SK-N-SH treated with all-trans-retinoic acid at 6 μM for 48 hours (cell line): ENCODE results near the gene AUTS2.

Experiments
- ATAC-seq: fragments of 200-7000 bp; cut with Tn5 transposase; 3 replicates; pipeline ENCODE4 v1.9.1; 2020; ENCODE audit warnings: mild to moderate bottlenecking, moderate library complexity
- BACH2 ChIP-seq: fragments of 250-450 bp; sonication (Bioruptor Pico); IDR thresholded peaks from 2 replicates; pipeline ENCODE4 v1.9.0; 2021; ENCODE audit warnings: mild to moderate bottlenecking, borderline replicate concordance
- CSDC2 ChIP-seq: fragments of 250-450 bp; sonication (Bioruptor Pico); IDR thresholded peaks from 2 replicates; pipeline ENCODE4 v1.5.0; 2020; ENCODE audit warnings: mild to moderate bottlenecking, moderate library complexity
- CSRNP3 ChIP-seq: fragments of 250-450 bp; sonication (Bioruptor Pico); IDR thresholded peaks from 2 replicates; pipeline ENCODE4 v1.5.1; 2021; ENCODE audit warnings: mild to moderate bottlenecking, moderate library complexity
- ESRRG ChIP-seq: fragments of 250-450 bp; sonication (Bioruptor Pico); IDR thresholded peaks from 2 replicates; pipeline ENCODE4 v1.6.1; 2021; ENCODE audit warnings: mild to moderate bottlenecking
- GLIS3 ChIP-seq: fragments of 250-450 bp; sonication (Bioruptor Pico); IDR thresholded peaks from 2 replicates; pipeline ENCODE4 v1.5.0; 2020; ENCODE audit warnings: mild to moderate bottlenecking, moderate library complexity
- ISL1 ChIP-seq: fragments of 250-450 bp; sonication (Bioruptor Pico); IDR thresholded peaks from 2 replicates; pipeline ENCODE4 v2.1.2; 2022; ENCODE audit warnings: mild to moderate bottlenecking, moderate library complexity
- OSR1 ChIP-seq: fragments of 250-450 bp; sonication (Bioruptor Pico); IDR thresholded peaks from 2 replicates; pipeline ENCODE4 v1.8.0; 2022; ENCODE audit warnings: moderate library complexity, mild to moderate bottlenecking, inconsistent platforms
- PATZ1 ChIP-seq: fragments of 250-450 bp; sonication (Bioruptor Pico); IDR thresholded peaks from 2 replicates; pipeline ENCODE4 v1.8.0; 2020; ENCODE audit warnings: mild to moderate bottlenecking, moderate library complexity, borderline replicate concordance
- PPARA ChIP-seq: fragments of 250-450 bp; sonication (Bioruptor Pico); IDR thresholded peaks from 2 replicates; pipeline ENCODE4 v1.5.0; 2020; ENCODE audit warnings: mild to moderate bottlenecking, borderline replicate concordance
- RARB ChIP-seq: fragments of 250-450 bp; sonication (Bioruptor Pico); IDR thresholded peaks from 2 replicates; pipeline ENCODE4 v1.8.0; 2021; ENCODE audit warnings: mild to moderate bottlenecking, moderate library complexity
- SNAI2 ChIP-seq: fragments of 250-450 bp; sonication (Bioruptor Pico); IDR thresholded peaks from 2 replicates; pipeline ENCODE4 v1.5.0; 2020; ENCODE audit warnings: mild to moderate bottlenecking, moderate library complexity
- TCF4 ChIP-seq: fragments of 250-450 bp; sonication (Bioruptor Pico); IDR thresholded peaks from 2 replicates; pipeline ENCODE4 v1.8.0; 2021; ENCODE audit warnings: mild to moderate bottlenecking, moderate library complexity, borderline replicate concordance
- TOX ChIP-seq: fragments of 250-450 bp; sonication (Bioruptor Pico); IDR thresholded peaks from 2 replicates; pipeline ENCODE4 v1.8.0; 2021; ENCODE audit warnings: mild to moderate bottlenecking, moderate library complexity, borderline replicate concordance
- ZC3H10 ChIP-seq: fragments of 250-450 bp; sonication (Bioruptor Pico); IDR thresholded peaks from 2 replicates; pipeline ENCODE4 v1.5.1; 2021; ENCODE audit warnings: mild to moderate bottlenecking, moderate library complexity
- ZFP3 ChIP-seq: fragments of 250-450 bp; sonication (Bioruptor Pico); IDR thresholded peaks from 2 replicates; pipeline ENCODE4 v1.5.0; 2020; ENCODE audit warnings: mild to moderate bottlenecking, moderate library complexity
- ZFP30 ChIP-seq: fragments of 450-650 bp; formaldehyde crosslinking; IDR thresholded peaks from 2 replicates; pipeline ENCODE4 v1.5.0; 2022; ENCODE audit warnings: mild to moderate bottlenecking, moderate library complexity
- ZNF70 ChIP-seq: fragments of 450-650 bp; formaldehyde crosslinking; IDR thresholded peaks from 2 replicates; pipeline ENCODE4 v1.5.0; 2020; ENCODE audit warnings: mild to moderate bottlenecking, moderate library complexity
- ZNF8 ChIP-seq: fragments of 450-650 bp; formaldehyde crosslinking; IDR thresholded peaks from 2 replicates; pipeline ENCODE4 v1.5.0; 2020; ENCODE audit warnings: mild to moderate bottlenecking, moderate library complexity
- TF ChIP-seq, protein P1 (sequence below): fragments of 250-450 bp; sonication (Bioruptor Pico); IDR thresholded peaks from 2 replicates; pipeline ENCODE4 v1.5.1; 2020; ENCODE audit warnings: low read depth, mild to moderate bottlenecking, moderate library complexity

AUTS2 gene

DNA sequence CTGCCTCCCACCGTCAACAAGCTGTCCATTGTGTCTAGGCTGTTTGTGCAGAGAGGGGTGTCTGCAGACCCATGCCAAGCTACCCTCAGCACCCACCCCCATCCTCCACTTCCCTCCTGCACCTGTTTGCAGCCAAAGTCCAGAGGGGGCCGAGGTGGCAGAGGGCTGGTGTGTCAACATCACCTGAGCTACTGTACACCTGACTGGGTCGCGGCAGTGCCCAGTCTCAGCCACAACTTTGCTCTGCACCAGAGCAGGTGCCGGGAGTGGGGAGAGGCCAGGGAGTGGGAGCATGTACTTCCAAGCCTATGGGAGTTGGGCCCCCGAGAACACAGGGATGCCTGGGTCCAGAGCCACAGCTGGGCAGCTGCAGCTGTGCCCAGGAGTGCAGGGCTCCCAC, 93.1 kb downstream of the AUTS2 start:
- no peak for ATAC-seq
- no peak for TF ChIP-seq GLIS3 (CRISPR knock-in tag)

DNA sequence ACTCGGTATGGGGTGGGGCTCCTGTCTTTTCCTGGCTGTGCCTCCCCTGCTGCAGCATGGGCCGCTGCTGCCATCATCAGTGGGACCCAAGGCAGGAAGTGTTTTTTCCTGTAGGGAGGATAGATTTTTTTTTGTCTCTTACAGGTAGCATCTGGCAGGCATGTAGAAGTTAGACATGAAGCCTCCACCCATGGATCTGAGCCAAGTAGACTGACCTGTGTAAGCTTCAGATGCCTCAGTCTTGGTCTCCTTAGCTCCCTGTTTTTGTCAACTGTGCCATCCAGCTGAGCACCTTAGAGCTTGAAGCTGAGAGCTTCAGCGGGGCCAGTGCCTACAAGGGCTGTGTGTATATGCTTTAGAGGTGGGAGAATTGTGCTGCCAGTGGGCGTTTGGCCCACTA, 93.5 kb downstream of the AUTS2 start:
- no peak for ATAC-seq

DNA sequence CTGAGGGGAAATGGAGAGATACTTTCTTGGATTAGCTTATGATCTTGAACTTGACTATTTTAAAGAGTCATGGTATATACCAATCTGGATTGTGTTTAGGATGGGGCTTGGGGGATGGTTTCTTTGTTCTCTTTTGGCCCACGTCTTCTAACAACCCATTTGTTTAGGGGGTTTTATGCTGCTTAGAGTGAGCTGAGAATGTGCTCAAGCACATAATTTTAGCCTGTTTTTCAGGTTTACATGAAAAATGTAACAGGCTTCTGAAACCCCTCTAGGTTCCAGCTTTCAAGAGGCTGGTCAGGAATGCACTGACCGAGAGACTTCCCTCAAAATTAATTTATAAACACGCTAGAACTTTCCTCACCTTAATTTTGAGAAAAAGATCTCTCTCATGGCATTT, 94.3 kb downstream of the AUTS2 start:
- no peak for TF ChIP-seq RARB
- no peak for TF ChIP-seq CSRNP3 (CRISPR knock-in tag)
- TF ChIP-seq SNAI2 (CRISPR knock-in tag): no peak
- TF ChIP-seq PPARA (CRISPR knock-in tag): no peak
- TF ChIP-seq GLIS3 (CRISPR knock-in tag): no peak
- TF ChIP-seq PATZ1 (CRISPR knock-in tag): no peak
- no peak for TF ChIP-seq ISL1
- no peak for TF ChIP-seq ESRRG (CRISPR knock-in tag)
- TF ChIP-seq ZNF70 (CRISPR knock-in tag): no peak
- TF ChIP-seq ZC3H10 (CRISPR knock-in tag): no peak
- TF ChIP-seq CSDC2: no peak
- TF ChIP-seq ZFP3: no peak
- TF ChIP-seq, all 23 proteins: peak for 0
- ATAC-seq: no peak

More for the DNA sequence above, 93.5 kb downstream of the AUTS2 start:
- TF ChIP-seq CSDC2: no peak
- TF ChIP-seq SNAI2 (CRISPR knock-in tag): no peak
- TF ChIP-seq ISL1: no peak
- no peak for TF ChIP-seq TOX (CRISPR knock-in tag)
- TF ChIP-seq ZFP30 (CRISPR knock-in tag): no peak
- no peak for TF ChIP-seq PATZ1 (CRISPR knock-in tag)
- TF ChIP-seq ESRRG (CRISPR knock-in tag): no peak
- TF ChIP-seq, protein P1, sequence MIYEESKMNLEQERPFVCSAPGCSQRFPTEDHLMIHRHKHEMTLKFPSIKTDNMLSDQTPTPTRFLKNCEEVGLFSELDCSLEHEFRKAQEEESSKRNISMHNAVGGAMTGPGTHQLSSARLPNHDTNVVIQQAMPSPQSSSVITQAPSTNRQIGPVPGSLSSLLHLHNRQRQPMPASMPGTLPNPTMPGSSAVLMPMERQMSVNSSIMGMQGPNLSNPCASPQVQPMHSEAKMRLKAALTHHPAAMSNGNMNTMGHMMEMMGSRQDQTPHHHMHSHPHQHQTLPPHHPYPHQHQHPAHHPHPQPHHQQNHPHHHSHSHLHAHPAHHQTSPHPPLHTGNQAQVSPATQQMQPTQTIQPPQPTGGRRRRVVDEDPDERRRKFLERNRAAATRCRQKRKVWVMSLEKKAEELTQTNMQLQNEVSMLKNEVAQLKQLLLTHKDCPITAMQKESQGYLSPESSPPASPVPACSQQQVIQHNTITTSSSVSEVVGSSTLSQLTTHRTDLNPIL: no peak
- TF ChIP-seq OSR1 (CRISPR knock-in tag): no peak

DNA sequence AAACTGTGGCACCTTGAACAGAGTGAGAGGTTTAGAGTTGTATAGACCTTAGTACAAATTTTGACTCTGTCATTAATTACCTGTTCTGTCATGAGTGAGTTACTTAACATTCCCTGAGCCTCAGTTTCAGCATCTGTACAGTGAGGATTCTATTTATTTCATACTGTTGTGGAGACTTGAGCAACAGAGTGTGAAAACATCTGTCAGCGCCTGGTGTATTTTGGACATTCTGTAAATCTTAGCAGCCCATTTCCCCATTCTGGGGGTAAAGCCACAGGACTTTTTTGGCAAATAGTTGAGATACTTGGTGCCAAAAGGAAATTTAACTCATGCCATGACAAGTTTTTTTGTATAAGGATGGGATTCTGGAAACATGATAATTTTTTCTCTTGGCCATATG, 94.8 kb downstream of the AUTS2 start:
- TF ChIP-seq GLIS3 (CRISPR knock-in tag) (no peak), ZC3H10 (CRISPR knock-in tag) (no peak), ZNF8 (CRISPR knock-in tag) (no peak), BACH2 (CRISPR knock-in tag) (no peak), TCF4 (no peak), ISL1 (no peak), PATZ1 (CRISPR knock-in tag) (no peak)
- ATAC-seq: no peak

DNA sequence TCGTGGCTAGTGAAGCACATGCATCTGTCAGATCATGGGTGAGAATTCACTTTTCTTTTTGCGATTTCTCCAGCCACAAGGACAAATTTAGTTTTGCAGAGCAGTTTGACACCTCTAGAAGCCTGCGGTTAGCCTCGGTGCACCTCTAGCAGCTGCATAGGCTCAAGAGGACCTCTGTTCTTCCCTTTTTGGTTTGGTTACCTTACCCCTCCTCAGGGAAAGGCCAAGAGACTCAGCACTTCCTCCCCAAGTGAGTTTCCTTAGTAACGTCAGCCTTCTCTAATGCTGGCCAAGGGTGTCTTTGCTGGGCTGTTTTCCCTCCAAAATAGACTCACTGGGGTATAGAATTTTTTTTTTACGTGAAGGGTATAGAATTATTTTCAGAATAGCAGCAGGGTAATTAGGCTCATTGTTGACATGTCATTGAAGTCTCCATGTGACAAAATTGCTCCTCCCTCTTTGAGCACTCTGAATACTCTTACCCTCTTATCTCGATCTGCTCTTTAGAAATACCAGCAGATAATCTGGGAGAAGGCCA, 97.8 kb downstream of the AUTS2 start:
- TF ChIP-seq TOX (CRISPR knock-in tag): no peak
- TF ChIP-seq, protein P1: no peak
- no peak for TF ChIP-seq ZFP30 (CRISPR knock-in tag)
- no peak for TF ChIP-seq OSR1 (CRISPR knock-in tag)
- no peak for TF ChIP-seq SNAI2 (CRISPR knock-in tag)
- TF ChIP-seq TCF4: no peak
- TF ChIP-seq, all 23 proteins: peak for 0
- ATAC-seq: no peak
